Activated naive CD4-positive, alpha-beta T cell treated with anti-CD3 and anti-CD28 coated beads for 36 hours (primary cell): ENCODE data around the gene RAP1GDS1. TPM values are rescaled to one million over a fixed set of nuclear protein-coding genes. Genes with fewer than 3 reads are reported as not detected.
"Not testable (repeated sequence)": the region's sequence is repeated elsewhere in the genome, so short reads cannot be mapped to it uniquely, and the experiment has no call there.

ENCODE experiments used
- CTCF ChIA-PET: fragments of 350-600 bp; sonication (Branson Sonifier 250); formaldehyde crosslinking; loops from one replicate; lab custom pipeline; 2021; ENCODE audit warnings: antibody characterized with exemption; lab: Charles Lee
- DNase-seq: peaks from one replicate; pipeline ENCODE4 v3.0.0-alpha.2; 2020
- H3K27ac Mint-ChIP-seq: one replicate; pipeline ENCODE4 v1.8.0; 2021; ENCODE audit warnings: mild to moderate bottlenecking, mixed read lengths
- H3K27me3 Mint-ChIP-seq: one replicate; pipeline ENCODE4 v1.8.0; 2021; ENCODE audit warnings: low read depth, mixed read lengths
- H3K36me3 Mint-ChIP-seq: one replicate; pipeline ENCODE4 v1.8.0; 2021; ENCODE audit warnings: low read depth, mixed read lengths
- H3K4me1 Mint-ChIP-seq: one replicate; pipeline ENCODE4 v1.8.0; 2021; ENCODE audit warnings: low read depth, mixed read lengths
- H3K4me3 Mint-ChIP-seq: one replicate; pipeline ENCODE4 v1.8.0; 2021; ENCODE audit warnings: mild to moderate bottlenecking, moderate library complexity, mixed read lengths
- H3K9me3 Mint-ChIP-seq: one replicate; pipeline ENCODE4 v1.8.0; 2021; ENCODE audit warnings: mixed read lengths
- intact Hi-C: fragments of 100-400 bp; cut with micrococcal nuclease; formaldehyde crosslinking; loops from one replicate; pipeline ENCODE4 v1.15.1; 2023
- total RNA-seq, 2 experiments: library from RNA; stranded (reverse); gene quantifications; one replicate each; pipeline ENCODE4 v1.2.3, GENCODE V29; 2021

Gene RAP1GDS1
- total RNA-seq, 2 experiments from 2014 or later: 36.7 to 40.9 TPM

DNA sequence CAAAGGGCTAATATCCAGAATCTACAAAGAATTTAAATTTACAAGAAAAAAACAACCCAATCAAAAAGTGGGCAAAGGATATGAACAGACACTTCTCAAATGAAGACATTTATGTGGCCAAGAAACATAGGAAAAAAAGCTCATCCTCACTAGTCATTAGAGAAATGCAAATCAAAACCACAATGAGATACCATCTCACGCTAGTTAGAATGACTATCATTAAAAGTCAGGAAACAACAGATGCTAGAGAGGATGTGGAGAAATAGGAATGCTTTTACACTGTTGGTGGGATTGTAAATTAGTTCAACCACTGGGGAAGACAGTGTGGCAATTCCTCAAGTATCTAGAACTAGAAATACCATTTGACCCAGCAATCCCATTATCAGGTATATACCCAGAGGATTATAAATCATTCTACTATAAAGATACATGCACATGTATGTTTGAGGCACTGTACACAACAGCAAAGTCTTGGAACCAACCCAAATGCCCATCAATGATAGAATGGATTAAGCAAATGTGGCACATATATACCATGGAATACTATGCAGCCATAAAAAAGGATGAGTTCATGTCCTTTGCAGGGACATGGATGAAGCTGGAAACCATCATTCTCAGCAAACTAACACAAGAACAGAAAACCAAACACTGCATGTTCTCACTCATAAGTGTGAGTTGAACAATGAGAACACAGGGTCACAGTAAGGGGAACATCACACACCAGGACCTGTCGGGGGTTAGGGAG, 200.1 kb downstream of the RAP1GDS1 start:
- H3K36me3 Mint-ChIP-seq, DNase-seq, H3K27ac Mint-ChIP-seq, H3K4me1 Mint-ChIP-seq, H3K27me3 Mint-ChIP-seq, CTCF ChIA-PET, H3K9me3 Mint-ChIP-seq, H3K4me3 Mint-ChIP-seq: not testable (repeated sequence)
- intact Hi-C loops: loop anchor here (10.0 kb wide), 1 partner anchor 1004 kb away; no protein-coding TSS in a partner anchor

DNA sequence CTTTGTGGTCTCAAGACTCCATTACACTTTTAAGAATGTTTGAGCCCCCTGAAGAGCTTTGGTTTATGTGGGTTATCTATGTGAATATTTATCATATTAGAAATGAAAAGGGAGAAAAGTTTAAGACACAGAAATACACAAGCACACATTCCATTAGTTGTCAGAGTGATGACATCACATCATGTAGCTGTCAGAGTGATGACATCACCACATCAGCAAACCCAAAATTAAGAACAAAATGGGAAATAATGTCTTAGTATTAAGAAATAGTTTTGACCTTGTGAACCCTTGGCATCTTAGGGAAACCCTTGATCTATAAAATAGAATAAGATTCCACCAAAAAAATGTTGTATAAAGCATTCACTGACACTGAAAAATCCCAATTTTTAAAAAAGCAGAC, 201.3 kb downstream of the RAP1GDS1 start:
- H3K36me3 Mint-ChIP-seq: no peaks in the 10 kb centered on the region
- peaks cover 7% of the 10 kb centered on the region for H3K4me1 Mint-ChIP-seq
- intact Hi-C loops: loop anchor here (10.0 kb wide), 1 partner anchor 1002 kb away; no protein-coding TSS in a partner anchor
- H3K4me3 Mint-ChIP-seq: no peak overlapping the region
- no peak overlapping the region for H3K27ac Mint-ChIP-seq
- DNase-seq: no peak
- CTCF ChIA-PET: interaction anchor here (0.6 kb wide), 1 partner anchor 363 kb away, joined by 4 read pairs; no protein-coding TSS in a partner anchor
- H3K27me3 Mint-ChIP-seq: no peaks in the 10 kb centered on the region
- H3K9me3 Mint-ChIP-seq: no peaks in the 10 kb centered on the region

DNA sequence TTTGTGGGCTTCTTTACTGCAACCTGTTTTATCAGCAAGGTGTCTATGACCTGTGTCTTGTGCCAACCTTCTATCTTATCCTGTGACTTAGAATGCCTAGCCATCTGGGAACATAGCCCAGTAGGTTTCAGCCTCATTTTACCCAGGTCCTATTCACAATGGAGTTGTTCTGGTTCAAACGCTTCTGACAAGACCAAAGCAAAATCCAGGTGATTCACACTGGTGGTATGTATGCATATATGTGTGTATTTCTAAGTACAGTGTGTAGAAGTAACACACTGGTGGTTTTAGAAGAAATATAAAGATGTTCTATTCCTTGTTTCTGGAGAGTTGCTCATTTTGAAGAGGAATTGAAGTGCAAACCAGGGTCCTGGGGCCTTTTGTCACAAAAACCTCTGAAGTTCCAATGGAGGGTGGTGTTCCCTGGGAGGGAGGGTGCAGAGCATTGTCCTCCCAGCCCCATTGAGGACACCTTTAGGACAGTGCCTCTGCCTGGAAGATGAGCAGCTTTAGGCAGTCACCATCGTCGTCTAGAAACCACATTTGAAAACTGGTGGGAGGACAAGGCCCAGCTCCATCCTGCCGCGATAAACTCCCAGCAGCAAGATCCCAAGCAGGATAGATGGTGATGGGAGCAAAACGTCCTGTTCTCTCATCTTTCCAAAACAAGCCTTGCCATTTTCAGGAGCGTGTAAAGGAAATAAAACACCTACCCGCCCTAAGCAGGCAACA, 205.8 kb downstream of the RAP1GDS1 start:
- Mint-ChIP-seq H3K27me3 (no peaks in the 10 kb centered on the region), H3K4me1 (peaks cover 16% of the 10 kb centered on the region), H3K27ac (no peak overlapping the region), H3K36me3 (peaks cover 13% of the 10 kb centered on the region), H3K9me3 (no peaks in the 10 kb centered on the region), H3K4me3 (no peak overlapping the region)
- intact Hi-C loops: loop anchor here (1.0 to 10.0 kb wide), 10 partner anchors 135 to 998 kb away; partner anchors contain the start of genes EIF4E, METAP1 and STPG2
- CTCF ChIA-PET: interaction anchor here (0.6 to 2.0 kb wide), 40 partner anchors 8 to 590 kb away, joined by 3 to 25 read pairs (median 4); partner anchors contain the start of genes EIF4E, METAP1 and TSPAN5
- no peak for DNase-seq

DNA sequence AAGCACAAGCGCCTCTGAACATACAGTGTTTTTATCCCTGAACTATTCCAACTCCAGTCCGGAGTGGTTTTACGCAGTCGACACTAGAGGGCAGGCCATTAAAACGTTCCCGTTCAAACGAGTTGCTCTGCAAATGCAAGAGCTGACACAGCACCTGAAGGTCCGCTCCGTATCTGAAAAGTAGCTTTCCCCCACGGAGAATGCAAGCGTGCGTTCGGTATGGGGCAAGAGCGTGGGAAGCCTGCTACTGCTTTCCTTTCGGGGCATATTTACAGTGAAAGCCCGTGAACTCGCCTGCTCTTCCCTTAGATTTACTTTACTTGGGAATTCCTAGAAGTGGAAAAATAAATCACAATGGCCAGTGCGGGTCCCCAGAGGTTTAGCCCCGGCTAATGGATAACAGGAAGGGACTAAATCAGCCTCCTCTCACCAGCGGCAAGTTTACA, 206.5 kb downstream of the RAP1GDS1 start:
- CTCF ChIA-PET: interaction anchor here (0.6 to 2.0 kb wide), 46 partner anchors 9 to 589 kb away, joined by 3 to 25 read pairs (median 4); partner anchors contain the start of genes EIF4E, METAP1 and TSPAN5
- H3K4me3 Mint-ChIP-seq: peak overlapping the region; percentile 65
- no peak overlapping the region for H3K27ac Mint-ChIP-seq

DNA sequence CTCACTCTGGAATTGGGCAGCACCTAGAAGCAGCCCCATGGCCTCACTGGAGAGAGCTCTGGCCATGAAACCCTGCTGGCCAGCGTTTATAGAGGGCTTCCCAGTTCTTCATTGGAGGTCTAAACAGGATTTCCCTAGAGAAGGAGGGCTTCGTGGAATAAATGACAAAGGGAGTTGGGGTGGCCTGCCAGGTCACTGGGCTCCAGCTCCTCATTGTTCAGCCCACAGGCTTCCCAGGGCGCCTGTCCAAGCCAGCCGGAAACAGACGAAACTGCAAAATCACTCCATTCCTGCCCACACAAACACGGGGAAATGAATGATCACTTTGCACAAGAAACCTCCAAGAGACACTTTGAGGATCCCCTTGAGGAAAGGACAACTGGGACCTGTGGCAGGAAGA, 207.5 kb downstream of the RAP1GDS1 start:
- no peaks in the 10 kb centered on the region for H3K9me3 Mint-ChIP-seq
- no peak overlapping the region for H3K4me3 Mint-ChIP-seq
- intact Hi-C loops: loop anchor here (5.0 to 10.0 kb wide), 3 partner anchors 134 to 996 kb away; partner anchors contain the start of gene STPG2
- peaks cover 22% of the 10 kb centered on the region for H3K36me3 Mint-ChIP-seq
- peaks cover 21% of the 10 kb centered on the region for H3K4me1 Mint-ChIP-seq
- CTCF ChIA-PET: interaction anchor here (1.1 to 2.0 kb wide), 12 partner anchors 9 to 588 kb away, joined by 3 to 25 read pairs (median 5); partner anchors contain the start of genes EIF4E and METAP1
- H3K27ac Mint-ChIP-seq: no peak overlapping the region
- DNase-seq: no peak
- H3K27me3 Mint-ChIP-seq: no peaks in the 10 kb centered on the region

More for the DNA sequence above, 206.5 kb downstream of the RAP1GDS1 start:
- Mint-ChIP-seq H3K36me3 (peaks cover 19% of the 10 kb centered on the region), H3K4me1 (peaks cover 16% of the 10 kb centered on the region), H3K27me3 (no peaks in the 10 kb centered on the region), H3K9me3 (no peaks in the 10 kb centered on the region)
- peak; percentile 85 for DNase-seq
- intact Hi-C loops: loop anchor here (1.0 to 10.0 kb wide), 10 partner anchors 135 to 997 kb away; partner anchors contain the start of genes EIF4E, METAP1 and STPG2

DNA sequence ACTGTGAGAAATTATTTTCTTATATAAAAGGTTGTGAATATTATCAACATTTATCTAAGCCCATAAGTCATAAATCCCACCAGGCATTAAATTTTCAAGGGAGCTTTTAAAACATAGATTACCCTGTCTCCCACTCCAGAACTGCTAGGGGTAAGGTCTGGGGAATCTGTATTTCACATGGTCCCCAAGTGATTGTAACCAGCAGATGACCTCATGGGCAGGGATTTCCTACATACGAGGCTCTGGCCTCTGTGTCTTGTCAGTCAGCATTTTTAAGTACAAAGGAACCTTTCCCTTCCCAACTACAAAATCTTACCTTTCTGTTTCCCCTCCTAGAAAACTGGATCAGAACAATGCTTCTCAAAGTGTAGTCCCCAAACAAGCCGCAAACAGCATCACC, 208.6 kb downstream of the RAP1GDS1 start:
- no peak overlapping the region for H3K27ac Mint-ChIP-seq
- no peak for DNase-seq
- H3K36me3 Mint-ChIP-seq: peaks cover 23% of the 10 kb centered on the region
- intact Hi-C loops: loop anchor here (5.0 to 10.0 kb wide), 3 partner anchors 133 to 995 kb away; partner anchors contain the start of gene STPG2
- H3K4me1 Mint-ChIP-seq: peaks cover 23% of the 10 kb centered on the region
- CTCF ChIA-PET: no interaction called here
- no peaks in the 10 kb centered on the region for H3K27me3 Mint-ChIP-seq
- H3K9me3 Mint-ChIP-seq: no peaks in the 10 kb centered on the region
- H3K4me3 Mint-ChIP-seq: no peak overlapping the region

DNA sequence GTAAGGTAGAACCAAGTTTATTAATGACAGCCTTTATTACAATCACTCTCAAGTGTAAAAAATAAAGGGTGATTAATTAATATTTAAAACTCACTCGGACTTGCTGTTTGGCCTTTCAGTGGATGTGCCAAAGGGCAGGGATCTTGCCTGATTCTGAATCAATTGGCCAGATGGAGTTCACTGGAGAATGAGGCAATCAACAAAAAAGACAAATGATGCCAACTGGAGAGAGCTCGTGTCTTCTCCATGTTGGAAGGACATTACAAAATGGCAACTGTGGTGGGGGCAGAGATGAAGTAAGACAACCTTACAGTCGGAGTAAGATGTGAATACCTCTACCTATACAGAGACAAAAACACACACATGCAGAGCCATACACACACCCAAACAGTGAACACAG, 209.2 kb downstream of the RAP1GDS1 start:
- H3K27ac Mint-ChIP-seq: no peak overlapping the region
- no peaks in the 10 kb centered on the region for H3K9me3 Mint-ChIP-seq
- intact Hi-C loops: no loop called here
- CTCF ChIA-PET: interaction anchor here (1.1 kb wide), 1 partner anchor 22 kb away, joined by 3 read pairs; no protein-coding TSS in a partner anchor
- peaks cover 24% of the 10 kb centered on the region for H3K4me1 Mint-ChIP-seq
- peaks cover 27% of the 10 kb centered on the region for H3K36me3 Mint-ChIP-seq
- no peak for DNase-seq
- no peak overlapping the region for H3K4me3 Mint-ChIP-seq
- no peaks in the 10 kb centered on the region for H3K27me3 Mint-ChIP-seq

DNA sequence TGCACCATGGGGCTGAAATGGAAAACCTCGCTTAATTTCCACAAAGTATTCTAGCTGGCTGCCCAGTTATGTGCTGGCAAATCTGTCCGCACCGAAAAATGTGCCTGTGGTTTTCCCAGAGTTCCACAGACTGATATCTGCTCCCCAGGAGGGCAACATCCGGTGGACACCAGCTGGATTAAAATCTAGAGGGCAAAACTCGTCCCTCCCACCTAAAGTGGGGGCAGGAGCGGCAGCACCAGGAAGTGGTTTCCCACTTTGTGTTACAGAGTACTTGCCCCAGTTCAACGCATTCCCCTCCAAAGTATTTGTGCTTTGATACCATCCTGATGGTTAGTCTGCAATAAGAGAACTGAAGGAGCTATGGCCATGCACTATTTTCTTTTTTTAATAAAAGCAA, 209.6 kb downstream of the RAP1GDS1 start:
- Mint-ChIP-seq H3K36me3 (peaks cover 27% of the 10 kb centered on the region), H3K9me3 (no peaks in the 10 kb centered on the region), H3K4me1 (peaks cover 21% of the 10 kb centered on the region), H3K27me3 (no peaks in the 10 kb centered on the region), H3K27ac (no peak overlapping the region), H3K4me3 (no peak overlapping the region)
- CTCF ChIA-PET: interaction anchor here (1.1 to 1.2 kb wide), 2 partner anchors 21 to 48 kb away, joined by 3 read pairs; no protein-coding TSS in a partner anchor
- DNase-seq: no peak
- intact Hi-C loops: no loop called here

DNA sequence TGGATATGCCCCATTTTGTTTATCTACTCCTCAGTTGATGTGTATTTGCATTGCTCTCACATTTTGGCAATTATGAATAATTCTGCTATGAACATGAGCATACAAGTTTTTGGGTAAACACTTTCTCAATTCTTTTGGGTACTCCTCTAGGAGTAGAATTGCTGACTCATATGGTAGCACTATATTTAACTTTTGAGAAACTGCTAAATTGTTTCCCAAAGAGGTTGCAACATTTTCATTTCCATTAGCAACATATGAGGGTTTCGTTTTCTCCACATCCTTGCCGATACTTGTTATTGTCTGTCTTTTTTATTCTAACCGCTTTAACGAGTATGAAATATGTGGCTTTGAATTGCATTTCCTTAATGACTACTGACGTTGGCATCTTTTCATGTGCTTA, 211.9 kb downstream of the RAP1GDS1 start:
- no peak overlapping the region for H3K27ac Mint-ChIP-seq
- peaks cover 36% of the 10 kb centered on the region for H3K36me3 Mint-ChIP-seq
- no peaks in the 10 kb centered on the region for H3K27me3 Mint-ChIP-seq
- H3K4me1 Mint-ChIP-seq: peaks cover 14% of the 10 kb centered on the region
- DNase-seq: no peak
- H3K4me3 Mint-ChIP-seq: no peak overlapping the region
- intact Hi-C loops: no loop called here
- H3K9me3 Mint-ChIP-seq: no peaks in the 10 kb centered on the region
- CTCF ChIA-PET: no interaction called here

DNA sequence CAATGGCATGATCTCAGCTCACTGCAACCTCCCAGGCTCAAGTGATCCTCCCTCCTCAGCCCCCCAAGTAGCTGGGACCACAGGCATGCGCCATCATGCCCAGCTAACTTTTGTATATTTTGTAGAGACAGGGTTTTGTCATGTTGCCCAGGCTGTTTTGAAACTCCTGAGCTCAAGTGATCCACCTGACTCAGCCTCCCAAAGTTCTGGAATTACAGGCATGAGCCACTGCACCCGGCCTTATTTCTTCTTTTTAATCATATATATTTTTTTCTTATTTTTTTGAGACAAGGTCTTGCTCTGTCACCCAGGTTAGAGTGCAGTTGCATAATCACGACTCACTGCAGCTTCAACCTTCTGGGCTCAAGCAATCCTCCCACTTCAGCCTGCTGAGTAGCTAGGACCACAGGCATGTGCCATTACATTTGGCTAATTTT, 213.2 kb downstream of the RAP1GDS1 start:
- Mint-ChIP-seq H3K4me1 (peaks cover 20% of the 10 kb centered on the region), H3K4me3 (no peak overlapping the region), H3K36me3 (peaks cover 36% of the 10 kb centered on the region), H3K27ac (no peak overlapping the region), H3K27me3 (no peaks in the 10 kb centered on the region), H3K9me3 (no peaks in the 10 kb centered on the region)
- intact Hi-C loops: no loop called here
- DNase-seq: peak; percentile 16
- CTCF ChIA-PET: interaction anchor here (0.6 to 1.3 kb wide), 3 partner anchors 9 to 520 kb away, joined by 4 to 5 read pairs (median 4); partner anchors contain the start of gene METAP1

DNA sequence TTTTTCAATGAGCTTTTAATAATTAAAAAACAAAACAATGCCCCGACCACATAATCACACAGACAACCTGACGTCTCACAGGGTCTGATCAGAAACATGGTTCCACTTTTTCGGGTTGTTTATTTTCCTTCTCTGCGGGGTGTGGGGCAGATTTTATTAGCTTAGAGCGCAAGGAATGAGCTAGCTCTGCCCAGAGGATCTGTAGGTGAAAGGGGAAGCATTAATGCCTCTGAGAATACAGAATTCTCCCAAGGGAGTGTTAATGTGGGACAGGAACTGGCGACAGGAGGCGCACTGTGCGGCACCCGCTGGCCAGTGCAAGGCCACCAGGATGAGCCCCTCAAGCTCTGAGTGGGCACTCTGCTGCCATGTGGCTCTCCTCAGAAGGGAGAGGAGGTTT, 215.7 kb downstream of the RAP1GDS1 start:
- DNase-seq: no peak
- H3K4me3 Mint-ChIP-seq: no peak overlapping the region
- no peaks in the 10 kb centered on the region for H3K9me3 Mint-ChIP-seq
- no peak overlapping the region for H3K27ac Mint-ChIP-seq
- CTCF ChIA-PET: interaction anchor here (0.5 to 3.9 kb wide), 3 partner anchors 9 to 164 kb away, joined by 3 to 25 read pairs (median 3); no protein-coding TSS in a partner anchor
- intact Hi-C loops: no loop called here
- peaks cover 27% of the 10 kb centered on the region for H3K36me3 Mint-ChIP-seq
- peaks cover 36% of the 10 kb centered on the region for H3K4me1 Mint-ChIP-seq
- no peaks in the 10 kb centered on the region for H3K27me3 Mint-ChIP-seq
